ENCODE measurements around the gene AARS2.

DNA sequence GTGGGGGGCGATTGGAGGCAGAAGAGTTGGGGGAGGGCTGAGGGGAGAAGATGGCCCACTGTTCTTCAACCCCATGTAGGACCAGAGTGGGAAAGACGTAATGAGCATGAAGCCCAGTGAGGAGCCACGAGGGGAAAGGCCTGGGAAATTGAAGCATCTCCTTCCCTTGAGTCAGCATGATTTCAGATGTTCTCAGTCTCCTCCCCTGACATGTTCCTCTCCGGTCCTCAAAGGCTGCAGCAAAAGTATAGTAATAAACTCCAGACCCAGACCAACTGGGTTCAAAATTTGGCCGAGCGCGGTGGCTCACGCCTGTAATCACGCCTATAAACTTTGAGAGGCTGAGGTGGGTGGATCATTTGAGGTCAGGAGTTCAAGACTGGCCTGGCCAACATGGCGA, 45.9 kb downstream of the AARS2 start:
- TF ChIP-seq CTCF (IDR thresholded peaks at IDR 0.05) (no peak), POLR2A (IDR thresholded peaks at IDR 0.05) (no peak), EP300 (IDR thresholded peaks at IDR 0.05) (no peak)
